ENCODE results near the gene DGKB.

- TF ChIP-seq POLR2A (IDR thresholded peaks at IDR 0.05) (no peak), CTCF (IDR thresholded peaks at IDR 0.05) (no peak), POLR2AphosphoS5 (IDR thresholded peaks at IDR 0.05) (no peak), EP300 (IDR thresholded peaks at IDR 0.05) (no peak)
These were observed 65.9 kb downstream of the DGKB start for GRCh38 chr7:14836571-14837189.

Measured in gastroesophageal sphincter (tissue), 3 donors.